Neural progenitor cell (in vitro differentiated cells): ENCODE measurements around the gene MTSS2.

Experiments
- EZH2phosphoT487 ChIP-seq: fragments of 200-600 bp; sonication (generic); IDR thresholded peaks from 2 replicates; pipeline ENCODE4 v1.6.1; 2017; ENCODE audit warnings: antibody characterized with exemption
- TF ChIP-seq, protein P1 (sequence below): fragments of 200-600 bp; sonication (generic); IDR thresholded peaks from 2 replicates; pipeline ENCODE4 v1.5.1; 2017; ENCODE audit warnings: antibody characterized with exemption, mild to moderate bottlenecking

DNA sequence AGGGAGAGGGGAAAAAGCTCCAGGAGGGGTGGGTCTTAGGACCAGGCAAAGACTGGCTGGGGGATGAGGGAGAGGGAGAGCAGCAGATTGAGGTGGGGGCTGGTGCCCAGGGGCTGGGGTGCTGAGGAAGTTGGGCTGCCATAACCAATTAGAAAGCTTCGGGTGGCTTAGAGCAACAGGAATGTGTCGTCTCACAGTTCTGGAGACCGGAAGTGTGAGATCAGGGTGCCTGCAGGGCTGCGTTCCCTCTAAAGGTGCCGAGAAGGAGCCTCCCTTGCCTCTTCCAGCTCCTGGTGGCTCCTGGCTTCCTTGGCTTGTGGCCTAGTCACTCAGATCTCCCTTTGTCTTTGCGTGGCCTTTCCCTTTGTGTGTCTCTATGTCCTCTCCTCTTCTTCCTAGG is 37.2 kb downstream of the MTSS2 start:
- TF ChIP-seq, protein P1, sequence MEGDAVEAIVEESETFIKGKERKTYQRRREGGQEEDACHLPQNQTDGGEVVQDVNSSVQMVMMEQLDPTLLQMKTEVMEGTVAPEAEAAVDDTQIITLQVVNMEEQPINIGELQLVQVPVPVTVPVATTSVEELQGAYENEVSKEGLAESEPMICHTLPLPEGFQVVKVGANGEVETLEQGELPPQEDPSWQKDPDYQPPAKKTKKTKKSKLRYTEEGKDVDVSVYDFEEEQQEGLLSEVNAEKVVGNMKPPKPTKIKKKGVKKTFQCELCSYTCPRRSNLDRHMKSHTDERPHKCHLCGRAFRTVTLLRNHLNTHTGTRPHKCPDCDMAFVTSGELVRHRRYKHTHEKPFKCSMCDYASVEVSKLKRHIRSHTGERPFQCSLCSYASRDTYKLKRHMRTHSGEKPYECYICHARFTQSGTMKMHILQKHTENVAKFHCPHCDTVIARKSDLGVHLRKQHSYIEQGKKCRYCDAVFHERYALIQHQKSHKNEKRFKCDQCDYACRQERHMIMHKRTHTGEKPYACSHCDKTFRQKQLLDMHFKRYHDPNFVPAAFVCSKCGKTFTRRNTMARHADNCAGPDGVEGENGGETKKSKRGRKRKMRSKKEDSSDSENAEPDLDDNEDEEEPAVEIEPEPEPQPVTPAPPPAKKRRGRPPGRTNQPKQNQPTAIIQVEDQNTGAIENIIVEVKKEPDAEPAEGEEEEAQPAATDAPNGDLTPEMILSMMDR = no peak
- no peak for TF ChIP-seq EZH2phosphoT487
